Keratinocyte (primary cell): ENCODE measurements around the gene TMEM88. TPM values are rescaled to one million over a fixed set of nuclear protein-coding genes. Genes with fewer than 3 reads are reported as not detected.

Source experiments
- DNase-seq: peaks from one replicate; pipeline ENCODE4 v3.0.0-alpha.2; 2011; ENCODE audit warnings: low read depth, missing footprints, low spot score
- FAIRE-seq: peaks from 2 replicates; lab custom pipeline; 2011; peaks lifted over from hg19 to GRCh38; lab: Jason Lieb, UNC
- H2AFZ ChIP-seq: 2 replicates; pipeline ENCODE4 v1.6.0; 2012; ENCODE audit warnings: low read length, control low read depth, inconsistent platforms; ENCODE audit not compliant: control insufficient read depth
- H3K27ac ChIP-seq: 2 replicates; pipeline ENCODE4 v1.5.1; 2011; ENCODE audit warnings: low read length; ENCODE audit not compliant: control insufficient read depth, insufficient read depth
- H3K27me3 ChIP-seq: 3 replicates; pipeline ENCODE4 v1.6.0; 2011; ENCODE audit warnings: low read length; ENCODE audit not compliant: control insufficient read depth, insufficient read depth; ENCODE audit errors: extremely low read depth
- H3K36me3 ChIP-seq, 2 experiments: 2 replicates in 1 of 2; 3 replicates in 1 of 2; pipeline ENCODE4 v1.5.1; 2011; ENCODE audit warnings: low read length in 2 of 2, mild to moderate bottlenecking in 1 of 2; ENCODE audit not compliant: control insufficient read depth in 2 of 2, insufficient read depth in 2 of 2; ENCODE audit errors: extremely low read depth in 1 of 2
- H3K4me1 ChIP-seq: 3 replicates; pipeline ENCODE4 v1.5.1; 2011; ENCODE audit warnings: low read length; ENCODE audit not compliant: control insufficient read depth, insufficient read depth; ENCODE audit errors: extremely low read depth
- H3K4me2 ChIP-seq: 3 replicates; pipeline ENCODE4 v1.6.0; 2011; ENCODE audit warnings: low read depth, low read length; ENCODE audit not compliant: control insufficient read depth, insufficient read depth; ENCODE audit errors: extremely low read depth
- H3K4me3 ChIP-seq, 3 experiments: fragments of 200-600 bp in 1 of 3; sonication (generic) in 1 of 3; 2 replicates in 2 of 3; 3 replicates in 1 of 3; pipeline ENCODE4 v1.5.1; 2011 to 2016; ENCODE audit warnings: low read length in 3 of 3, mild to moderate bottlenecking in 3 of 3, control low read depth in 2 of 3, inconsistent platforms in 1 of 3, low read depth in 1 of 3, mixed read lengths in 1 of 3, mixed run types in 1 of 3, moderate library complexity in 1 of 3; ENCODE audit not compliant: control insufficient read depth in 2 of 3, insufficient read depth in 2 of 3; ENCODE audit errors: extremely low read depth in 1 of 3
- H3K79me2 ChIP-seq: 2 replicates; pipeline ENCODE4 v1.6.0; 2012; ENCODE audit warnings: low read length; ENCODE audit not compliant: control insufficient read depth, insufficient read depth
- H3K9ac ChIP-seq: 3 replicates; pipeline ENCODE4 v1.6.0; 2011; ENCODE audit warnings: low read length; ENCODE audit not compliant: control insufficient read depth, insufficient read depth; ENCODE audit errors: extremely low read depth
- H3K9me1 ChIP-seq: 3 replicates; pipeline ENCODE4 v1.6.0; 2011; ENCODE audit warnings: low read length; ENCODE audit not compliant: control insufficient read depth, insufficient read depth; ENCODE audit errors: extremely low read depth
- H3K9me3 ChIP-seq: 2 replicates; pipeline ENCODE4 v1.5.1; 2012; ENCODE audit warnings: low read depth, low read length; ENCODE audit not compliant: control insufficient read depth
- H4K20me1 ChIP-seq: 3 replicates; pipeline ENCODE4 v1.6.0; 2011; ENCODE audit warnings: low read length; ENCODE audit not compliant: control insufficient read depth, insufficient read depth; ENCODE audit errors: extremely low read depth
- CTCF ChIP-seq, 3 experiments: IDR thresholded peaks in 1 of 3; conservative IDR thresholded peaks in 1 of 3; optimal IDR thresholded peaks in 1 of 3; 2 replicates in 2 of 3; 3 replicates in 1 of 3; pipeline versions ENCODE3 to v1.5.1; 2011; ENCODE audit warnings: low read length in 3 of 3, mild to moderate bottlenecking in 3 of 3, moderate library complexity in 2 of 3, control low read depth in 1 of 3, inconsistent platforms in 1 of 3; ENCODE audit not compliant: insufficient read depth in 2 of 3; ENCODE audit errors: extremely low read depth in 1 of 3
- EZH2 ChIP-seq: IDR thresholded peaks from one replicate; pipeline ENCODE4 v1.6.1; 2012; ENCODE audit warnings: inconsistent platforms, mild to moderate bottlenecking, low read length, moderate library complexity
- dilution Hi-C: fragments of 300-500 bp; cut with MboI; formaldehyde crosslinking; loops from one replicate; pipeline ENCODE4 v1.7.0; 2020; ENCODE audit warnings: low sequenced_read_pairs; ENCODE audit not compliant: extremely low pct_ligation_motif_present
- polyA minus RNA-seq, 3 experiments: library from RNA; depleted of rRNA, polyadenylated mRNA; stranded (reverse); fragments of >200 nt; gene quantifications; 1 replicate in 1 of 3; 2 replicates in 1 of 3; 3 replicates in 1 of 3; pipeline ENCODE4 v1.2.3, GENCODE V29; 2011
- polyA plus RNA-seq, 5 experiments: library from polyadenylated mRNA; depleted of rRNA in 3 of 5; stranded (reverse) in 3 of 5; stranded (forward) in 1 of 5; unstranded in 1 of 5; fragments of >200 nt; gene quantifications; 1 replicate in 1 of 5; 2 replicates in 3 of 5; 3 replicates in 1 of 5; pipeline versions ENCODE4 v1.2.1 to v1.2.3, GENCODE V29; 2011 to 2012; ENCODE audit warnings: missing spikeins in 2 of 5, low read depth in 1 of 5, low replicate concordance in 1 of 5

TMEM88 gene
- 0.14 to 0.45 TPM (median 0.24 TPM) in 3 replicates for polyA plus RNA-seq
- polyA plus RNA-seq (2011; ENCODE audit: low read depth): not detected
- 0.09 and 0.16 TPM in 2 replicates for polyA plus RNA-seq (2011; cell fraction: cytosol; rRNA removed)
- 2.1 and 3.6 TPM in 2 replicates for polyA plus RNA-seq (2011; cell fraction: nucleus; rRNA removed)
- polyA plus RNA-seq (2012; ENCODE audit: low replicate concordance): 0.36 and 1.5 TPM in 2 replicates
- not detected in 3 replicates for polyA minus RNA-seq
- polyA minus RNA-seq (2011; cell fraction: cytosol; rRNA and poly(A)+ RNA removed): not detected
- polyA minus RNA-seq (2011; cell fraction: nucleus; rRNA and poly(A)+ RNA removed): 2.6 TPM in 1 of 2 replicates, not detected in the other

GRCh38 chr17:7854851-7855659, at the start of gene TMEM88:
TSS of gene TMEM88 (plus strand) at chr17:7855066. CDS start at chr17:7855075, 9 bp downstream.
- Histone ChIP-seq H3K9me3 (no peaks in the 10 kb centered on the region), H3K9me1 (no peaks in the 10 kb centered on the region), H3K27me3 (no peaks in the 10 kb centered on the region), H4K20me1 (peaks cover 8% of the 10 kb centered on the region), H3K36me3 (peaks cover 23 to 33% of the 10 kb centered on the region in 2 experiments), H3K9ac (peak within 1 kb of the TSS; percentile 79), H3K4me2 (peak within 1 kb of the TSS; percentile 97), H3K79me2 (peaks cover 32% of the 10 kb centered on the region), H3K4me1 (peaks cover 45% of the 10 kb centered on the region), H3K27ac (peak within 1 kb of the TSS; percentile 73), H2AFZ (no peak within 1 kb of the TSS), H3K4me3 (peak within 1 kb of the TSS in 2 of 3 experiments; percentile 64 to 98)
- FAIRE-seq (no peak), DNase-seq (no peak)
- TF ChIP-seq EZH2 (no peak), CTCF (optimal IDR thresholded peaks at IDR 0.05 in 1 of 3, IDR thresholded peaks at IDR 0.05 in 1 of 3, conservative IDR thresholded peaks at IDR 0.05 in 1 of 3; ENCODE audit: extremely low read depth in 1 of 3, insufficient read depth in 2 of 3, low read length in 3 of 3) (no peak)
- dilution Hi-C loops: no loop called here

- Histone ChIP-seq H3K4me2 (no peak overlapping the region), H4K20me1 (no peaks in the 10 kb centered on the region), H3K4me3 (no peak overlapping the region), H3K9me3 (no peaks in the 10 kb centered on the region), H3K79me2 (no peaks in the 10 kb centered on the region), H2AFZ (no peak overlapping the region), H3K27me3 (no peaks in the 10 kb centered on the region), H3K4me1 (peaks cover 20% of the 10 kb centered on the region), H3K9ac (no peak overlapping the region), H3K27ac (no peak overlapping the region), H3K9me1 (no peaks in the 10 kb centered on the region), H3K36me3 (no peaks in the 10 kb centered on the region)
- dilution Hi-C loops: no loop called here
- no peak for DNase-seq
- FAIRE-seq: peak; percentile 32
- TF ChIP-seq CTCF (optimal IDR thresholded peaks at IDR 0.05 in 1 of 3, IDR thresholded peaks at IDR 0.05 in 1 of 3, conservative IDR thresholded peaks at IDR 0.05 in 1 of 3; ENCODE audit: extremely low read depth in 1 of 3, insufficient read depth in 2 of 3, low read length in 3 of 3) (no peak), EZH2 (no peak)
Measured at GRCh38 chr17:7806587-7806986, 48.3 kb upstream of the TMEM88 start.
